Activated CD4-positive, CD25-positive, alpha-beta regulatory T cell treated with anti-CD3 and anti-CD28 coated beads, Interleukin-2, amount 50 U/mL, for 16 hours (primary cell): ENCODE results near the gene DLX6.
"Not testable (repeated sequence)": the region's sequence is repeated elsewhere in the genome, so short reads cannot be mapped to it uniquely, and the experiment has no call there.

Source experiments
- DNase-seq: peaks from one replicate; pipeline ENCODE4 v3.0.0-alpha.2; 2020; ENCODE audit warnings: low read depth, low spot score

Gene DLX6

GRCh38 chr7:97021747-97022490 is 16.6 kb downstream of the DLX6 start:
- no peak for DNase-seq

- no peak for DNase-seq
Measured at GRCh38 chr7:97022491-97023306, 17.3 kb downstream of the DLX6 start.

GRCh38 chr7:97024209-97025129 is 19.1 kb downstream of the DLX6 start, which contains the start of gene DLX5:
Gene DLX5, minus strand, starts transcription at chr7:97024831. Its CDS starts 208 bp downstream, at chr7:97024623.
- no peak for DNase-seq

GRCh38 chr7:97025130-97025499 is 19.8 kb downstream of the DLX6 start:
- DNase-seq, result no peak

GRCh38 chr7:97025983-97026714 is 20.8 kb downstream of the DLX6 start:
- no peak for DNase-seq

GRCh38 chr7:97026715-97027426 is 21.5 kb downstream of the DLX6 start:
- no peak for DNase-seq

GRCh38 chr7:97027427-97028234 is 22.3 kb downstream of the DLX6 start:
- peak; percentile 21 for DNase-seq

- DNase-seq, result not testable (repeated sequence)
Measured at GRCh38 chr7:97034213-97034852, 29.0 kb downstream of the DLX6 start.

- DNase-seq, result no peak
Measured at GRCh38 chr7:97039374-97040065, 34.2 kb downstream of the DLX6 start.

- DNase-seq, result no peak
Measured at GRCh38 chr7:97043281-97043680, 37.9 kb downstream of the DLX6 start.
